ENCODE results near the gene EFR3B.

The EFR3B gene

DNA sequence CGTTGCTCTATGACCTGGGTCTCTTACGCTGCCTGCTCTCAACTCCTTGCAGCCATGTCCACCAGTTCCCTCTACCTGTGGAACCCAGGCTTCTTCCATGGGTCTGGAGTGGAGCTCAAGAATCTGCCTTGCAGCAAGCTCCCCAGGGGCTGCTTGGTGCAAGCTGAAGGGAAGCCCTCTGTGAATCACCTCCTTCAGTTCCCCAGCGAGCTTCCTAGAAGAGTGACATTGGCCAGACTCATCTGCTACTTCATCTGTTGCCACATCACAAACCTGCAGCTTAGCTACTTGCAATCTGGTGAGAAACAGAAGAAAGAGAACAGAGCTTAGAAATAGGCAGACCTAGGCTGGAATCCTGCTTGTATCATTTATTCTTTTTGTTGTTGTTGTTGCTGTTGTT, 9.8 kb upstream of the EFR3B start:
- TF ChIP-seq POLR2A (IDR thresholded peaks at IDR 0.05; ENCODE audit: low read depth, low read length) (no peak), POLR2AphosphoS5 (IDR thresholded peaks at IDR 0.05; ENCODE audit: low read depth, low read length) (no peak)
- DNase-seq (ENCODE audit: insufficient read length, low spot score) = no peak

DNA sequence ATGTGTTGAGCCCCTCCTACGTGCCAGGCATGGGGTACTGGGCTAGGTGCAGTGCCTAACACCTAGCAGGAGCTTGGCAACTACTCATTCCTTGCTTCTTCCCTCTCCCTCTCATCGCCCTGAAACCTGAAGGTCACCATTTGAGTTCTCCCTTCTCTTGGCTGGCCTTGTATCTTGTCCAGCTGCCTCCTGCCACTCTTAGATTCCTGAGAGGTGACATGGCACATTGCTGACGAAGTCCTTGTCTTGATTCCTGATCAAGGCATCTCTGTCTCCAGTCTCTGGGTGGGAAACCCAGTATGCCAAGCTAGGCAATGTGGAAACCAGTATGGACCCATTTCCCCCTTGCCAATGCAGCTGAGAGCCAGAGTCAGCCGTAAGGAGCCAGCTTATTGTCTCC, 9.0 kb upstream of the EFR3B start:
- DNase-seq (ENCODE audit: insufficient read length, low spot score) = no peak
- FAIRE-seq = no peak
- no peak for TF ChIP-seq TAF1 (IDR thresholded peaks at IDR 0.05; ENCODE audit: low read depth, low read length)
- no peak for TF ChIP-seq POU2F2 (IDR thresholded peaks at IDR 0.05; ENCODE audit: low read depth, low read length)
- no peak for TF ChIP-seq POLR2A (IDR thresholded peaks at IDR 0.05; ENCODE audit: low read depth, low read length)
- TF ChIP-seq POLR2AphosphoS5 (IDR thresholded peaks at IDR 0.05; ENCODE audit: low read depth, low read length) = no peak
- TF ChIP-seq SPI1 (IDR thresholded peaks at IDR 0.05; ENCODE audit: low read depth, low read length) = no peak

More for the DNA sequence above, 9.8 kb upstream of the EFR3B start:
- no peak for FAIRE-seq

DNA sequence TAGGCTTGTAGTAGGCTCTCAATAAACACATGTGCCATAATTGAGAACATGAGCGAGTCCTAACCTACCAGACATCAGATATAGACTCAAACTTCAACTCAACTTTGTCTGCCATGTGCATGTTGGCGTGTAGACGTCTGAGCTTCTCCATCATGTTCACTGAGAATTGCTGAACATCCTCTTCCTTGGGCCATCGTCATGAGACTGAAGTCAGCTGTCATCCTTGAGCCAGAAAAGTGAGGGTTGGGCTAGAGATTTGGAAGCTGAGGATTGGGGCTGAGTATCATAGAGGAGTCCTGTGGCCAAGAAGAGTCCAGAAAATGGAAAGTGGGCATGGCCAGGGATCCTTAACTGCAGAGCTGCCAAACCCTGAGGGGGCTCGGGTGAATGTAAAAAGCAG, 7.8 kb upstream of the EFR3B start:
- TF ChIP-seq TAF1 (IDR thresholded peaks at IDR 0.05; ENCODE audit: low read depth, low read length) (no peak), POU2F2 (IDR thresholded peaks at IDR 0.05; ENCODE audit: low read depth, low read length) (no peak), SPI1 (IDR thresholded peaks at IDR 0.05; ENCODE audit: low read depth, low read length) (no peak), POLR2AphosphoS5 (IDR thresholded peaks at IDR 0.05; ENCODE audit: low read depth, low read length) (no peak), PAX5 (IDR thresholded peaks at IDR 0.05; ENCODE audit: insufficient read depth, low read length, severe bottlenecking) (no peak), POLR2A (IDR thresholded peaks at IDR 0.05; ENCODE audit: low read depth, low read length) (no peak)
- no peak for DNase-seq (ENCODE audit: insufficient read length, low spot score)
- FAIRE-seq = no peak

DNA sequence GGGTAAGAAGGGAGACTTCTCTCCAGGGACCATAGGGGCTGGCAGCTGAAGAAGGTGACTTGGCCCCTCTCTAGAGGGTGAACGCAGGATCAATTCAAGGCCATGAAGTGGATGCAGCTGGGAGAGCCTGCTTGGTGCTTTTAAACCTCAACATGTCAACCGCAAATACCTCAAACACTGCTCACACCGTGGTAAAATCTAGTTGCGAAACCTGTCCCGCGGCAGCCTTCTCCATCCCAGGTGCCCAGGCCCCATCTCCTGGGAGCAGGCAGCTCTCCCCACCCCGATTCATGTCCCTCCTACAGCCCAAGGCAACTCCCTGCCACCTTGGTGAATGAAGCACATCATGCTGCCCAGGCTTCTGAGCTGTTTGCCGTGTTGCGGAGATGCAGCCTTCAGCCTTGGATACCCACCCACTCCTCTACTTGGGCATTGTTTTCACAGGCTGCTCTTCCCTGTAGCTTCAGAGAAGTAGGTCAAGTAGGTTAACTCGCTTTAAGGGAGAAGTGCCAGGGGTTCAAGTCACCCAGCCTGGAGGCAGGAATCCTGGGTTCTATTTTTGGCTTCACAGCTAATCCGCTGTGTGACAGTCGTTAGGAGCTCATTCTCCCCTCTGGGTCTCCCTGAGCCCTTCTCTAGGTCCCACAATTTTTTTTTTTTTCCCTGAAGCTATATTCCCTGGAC, 6.2 kb upstream of the EFR3B start:
- TF ChIP-seq SPI1 (IDR thresholded peaks at IDR 0.05; ENCODE audit: low read depth, low read length) = no peak
- no peak for DNase-seq (ENCODE audit: insufficient read length, low spot score)
- FAIRE-seq = no peak

DNA sequence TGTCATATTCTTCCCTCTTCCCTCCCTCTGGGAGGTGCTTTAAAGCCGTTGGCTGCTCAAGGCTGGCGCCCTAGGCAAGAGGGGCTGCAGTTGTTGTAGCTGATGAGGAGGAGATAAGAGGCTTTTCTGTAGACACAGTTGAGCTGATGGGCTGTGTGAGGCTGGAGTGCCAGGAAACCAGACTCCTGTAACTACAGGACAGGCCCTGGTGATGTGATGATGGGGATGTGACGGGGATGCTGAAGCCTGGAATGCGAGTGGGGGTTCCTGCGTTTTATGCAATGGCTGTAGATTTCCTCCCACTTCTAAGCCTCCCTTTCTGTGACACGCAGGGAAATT, 5.7 kb upstream of the EFR3B start:
- no peak for FAIRE-seq

DNA sequence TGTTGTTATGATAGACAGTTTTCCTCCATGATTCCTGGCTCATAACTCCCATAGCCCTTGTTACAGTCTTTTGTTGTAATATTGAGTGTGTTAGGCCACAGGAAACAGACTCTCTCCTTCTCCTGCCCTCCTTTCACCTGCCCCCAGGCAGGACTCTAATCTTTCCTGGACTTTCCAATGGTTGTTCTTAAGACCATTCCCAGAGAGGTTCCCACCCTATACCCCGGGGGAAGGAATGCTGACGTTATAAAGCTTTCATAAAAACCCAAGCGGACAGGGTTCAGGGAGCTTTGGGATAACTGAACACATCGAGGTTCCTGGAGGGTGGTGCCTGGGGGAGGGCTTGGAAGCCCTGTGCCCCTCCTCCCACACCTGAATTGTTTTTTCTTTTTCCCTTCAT, 2.8 kb upstream of the EFR3B start:
- TF ChIP-seq POLR2A (IDR thresholded peaks at IDR 0.05; ENCODE audit: low read depth, low read length) (no peak), PAX5 (IDR thresholded peaks at IDR 0.05; ENCODE audit: insufficient read depth, low read length, severe bottlenecking) (no peak), POLR2AphosphoS5 (IDR thresholded peaks at IDR 0.05; ENCODE audit: low read depth, low read length) (no peak), POU2F2 (IDR thresholded peaks at IDR 0.05; ENCODE audit: low read depth, low read length) (no peak), TAF1 (IDR thresholded peaks at IDR 0.05; ENCODE audit: low read depth, low read length) (no peak), SPI1 (IDR thresholded peaks at IDR 0.05; ENCODE audit: low read depth, low read length) (no peak)
- no peak for FAIRE-seq
- DNase-seq (ENCODE audit: insufficient read length, low spot score) = no peak

More for the DNA sequence above, 5.7 kb upstream of the EFR3B start:
- DNase-seq (ENCODE audit: insufficient read length, low spot score) = no peak
- TF ChIP-seq SPI1 (IDR thresholded peaks at IDR 0.05; ENCODE audit: low read depth, low read length) (no peak), TAF1 (IDR thresholded peaks at IDR 0.05; ENCODE audit: low read depth, low read length) (no peak), POLR2A (IDR thresholded peaks at IDR 0.05; ENCODE audit: low read depth, low read length) (no peak), POLR2AphosphoS5 (IDR thresholded peaks at IDR 0.05; ENCODE audit: low read depth, low read length) (no peak), POU2F2 (IDR thresholded peaks at IDR 0.05; ENCODE audit: low read depth, low read length) (no peak), PAX5 (IDR thresholded peaks at IDR 0.05; ENCODE audit: insufficient read depth, low read length, severe bottlenecking) (no peak)

DNA sequence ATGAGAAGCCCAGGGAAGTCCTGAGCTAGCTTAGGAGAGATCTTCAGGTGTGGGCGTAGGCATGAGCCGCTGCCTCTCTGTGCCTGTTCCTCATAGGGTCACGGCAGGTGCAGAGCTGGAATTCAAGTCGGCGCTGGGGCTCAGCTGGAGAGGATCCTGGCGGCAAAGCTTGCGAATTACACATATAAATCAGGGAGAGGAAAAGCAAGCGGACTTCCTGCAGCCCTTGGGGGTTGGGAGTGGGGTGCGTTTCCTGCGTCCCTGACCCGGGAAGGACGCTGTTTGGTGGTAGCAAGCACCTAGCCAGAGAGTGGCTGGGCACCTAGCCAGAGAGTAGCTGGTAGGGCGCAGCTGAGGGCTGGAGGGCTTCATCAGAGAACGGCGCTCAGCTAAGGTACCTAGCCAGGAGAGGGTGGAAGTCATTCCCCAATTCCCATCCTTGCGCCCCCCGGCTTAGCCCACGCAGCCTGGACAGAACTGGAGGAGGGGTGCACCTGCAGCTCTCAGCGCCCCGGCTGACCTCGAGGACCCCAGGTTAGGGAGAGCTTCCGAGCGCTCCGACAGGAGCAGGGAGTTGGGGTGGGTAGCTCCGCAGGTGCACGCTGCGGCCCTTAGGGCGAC, 459 bp upstream of the EFR3B start:
- DNase-seq (ENCODE audit: insufficient read length, low spot score) (peak; percentile 33), FAIRE-seq (peak; percentile 33)
- TF ChIP-seq POLR2AphosphoS5 (IDR thresholded peaks at IDR 0.05; ENCODE audit: low read depth, low read length) (no peak), SPI1 (IDR thresholded peaks at IDR 0.05; ENCODE audit: low read depth, low read length) (0 out of 2 replicates have a peak, but pooled peaks have one; percentile 4)

DNA sequence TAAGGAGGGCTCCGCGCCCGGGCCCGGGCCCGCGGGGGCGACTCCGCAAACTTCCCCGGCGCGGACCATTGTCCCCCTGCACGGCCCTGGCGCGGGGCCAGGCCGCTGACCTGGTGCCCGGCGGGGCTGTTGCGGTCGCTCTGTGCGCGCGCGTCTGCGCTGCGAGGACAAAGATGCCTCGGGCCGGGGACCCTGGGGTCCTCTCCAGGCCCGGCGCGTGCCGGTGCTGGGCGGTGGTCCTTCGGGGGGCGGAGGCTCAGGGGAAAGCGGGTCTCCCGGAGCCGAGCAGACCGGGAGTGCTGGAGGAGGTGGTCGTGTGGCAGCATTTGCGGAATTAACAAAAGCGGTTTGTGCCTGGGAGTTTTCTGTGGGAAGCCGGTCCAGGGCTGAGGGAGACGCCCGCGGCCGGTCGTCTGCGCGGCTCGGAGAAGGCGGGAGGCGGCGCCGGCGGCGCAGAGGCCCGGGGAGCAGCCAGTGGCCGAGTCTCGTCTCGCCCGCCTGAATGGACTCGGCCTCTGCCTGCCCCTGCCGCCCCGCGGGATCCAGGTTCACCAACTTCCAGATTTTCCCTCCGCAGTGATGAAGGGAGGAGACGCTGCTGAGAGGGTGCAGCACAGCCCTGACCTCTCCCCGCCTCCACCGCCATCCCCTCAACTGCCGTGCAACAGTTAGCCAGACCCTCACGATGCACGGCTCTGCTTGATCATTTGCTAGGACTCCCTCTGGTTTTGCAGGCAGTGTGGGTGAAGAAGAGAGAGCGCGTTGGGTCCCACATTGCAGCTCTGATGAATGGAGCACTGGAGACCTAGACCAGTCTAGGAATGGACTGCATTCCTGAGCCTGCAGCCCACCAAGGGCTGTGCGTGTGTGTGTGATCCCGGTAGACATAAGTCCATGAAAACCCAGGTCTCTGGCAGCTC, 705 bp downstream of the EFR3B start:
- FAIRE-seq (peak; percentile 82), DNase-seq (ENCODE audit: insufficient read length, low spot score) (peak; percentile 25)
- TF ChIP-seq POLR2AphosphoS5 (IDR thresholded peaks at IDR 0.05; ENCODE audit: low read depth, low read length) (no peak), SPI1 (IDR thresholded peaks at IDR 0.05; ENCODE audit: low read depth, low read length) (no peak), POLR2A (IDR thresholded peaks at IDR 0.05; ENCODE audit: low read depth, low read length) (no peak), TAF1 (IDR thresholded peaks at IDR 0.05; ENCODE audit: low read depth, low read length) (no peak), POU2F2 (IDR thresholded peaks at IDR 0.05; ENCODE audit: low read depth, low read length) (no peak), PAX5 (IDR thresholded peaks at IDR 0.05; ENCODE audit: insufficient read depth, low read length, severe bottlenecking) (no peak)

DNA sequence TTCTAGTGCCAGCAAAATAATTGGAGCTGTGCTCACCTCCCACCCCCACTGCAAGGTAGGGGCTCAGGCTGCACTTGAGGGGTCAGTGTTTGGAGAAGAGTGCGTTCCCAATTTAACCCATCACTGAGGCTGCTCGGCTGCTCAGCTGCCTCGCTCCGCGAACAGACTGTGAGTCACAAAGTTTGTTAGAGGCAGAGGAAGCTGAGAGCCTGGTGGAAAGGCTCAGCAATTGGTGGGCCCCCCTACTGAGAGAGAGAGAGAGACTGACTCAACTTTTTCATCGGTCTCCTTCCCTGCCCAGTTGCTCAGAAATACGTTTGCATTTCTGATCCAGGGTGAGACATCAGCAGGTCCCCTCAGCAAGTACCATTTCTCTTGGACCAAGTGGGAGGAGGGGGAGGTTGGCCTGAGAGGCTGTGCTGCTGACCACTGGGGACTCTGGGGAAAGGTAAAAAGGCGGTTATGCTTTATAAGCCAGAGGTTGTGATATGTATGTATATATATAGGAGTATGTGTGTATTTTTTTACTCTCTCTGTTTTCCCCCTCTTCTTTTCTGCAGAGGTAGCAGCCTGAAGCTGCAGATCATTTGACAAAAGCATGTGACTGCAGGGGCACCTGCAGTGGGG, 1.5 kb downstream of the EFR3B start:
- TF ChIP-seq SPI1 (IDR thresholded peaks at IDR 0.05; ENCODE audit: low read depth, low read length) = no peak
- no peak for TF ChIP-seq POLR2AphosphoS5 (IDR thresholded peaks at IDR 0.05; ENCODE audit: low read depth, low read length)
- no peak for TF ChIP-seq PAX5 (IDR thresholded peaks at IDR 0.05; ENCODE audit: insufficient read depth, low read length, severe bottlenecking)
- TF ChIP-seq TAF1 (IDR thresholded peaks at IDR 0.05; ENCODE audit: low read depth, low read length) = no peak
- TF ChIP-seq POLR2A (IDR thresholded peaks at IDR 0.05; ENCODE audit: low read depth, low read length) = no peak
- no peak for TF ChIP-seq POU2F2 (IDR thresholded peaks at IDR 0.05; ENCODE audit: low read depth, low read length)
- DNase-seq (ENCODE audit: insufficient read length, low spot score) = peak; percentile 28
- no peak for FAIRE-seq

Data from GM12891 (cell line).